CD4-positive, alpha-beta T cell (primary cell): ENCODE measurements around the gene KDM1B. TPM values are rescaled to one million over a fixed set of nuclear protein-coding genes. Genes with fewer than 3 reads are reported as not detected.

Experiments used
- ATAC-seq: fragments of 200-7000 bp; cut with Tn5 transposase; one replicate; pipeline ENCODE4 v1.10.0; 2022; ENCODE audit warnings: mild to moderate bottlenecking; ENCODE audit not compliant: poor library complexity
- CTCF ChIA-PET: fragments of 350-600 bp; sonication (Branson Sonifier 250); formaldehyde crosslinking; loops from one replicate; lab custom pipeline; 2021; ENCODE audit warnings: antibody characterized with exemption, inconsistent platforms; lab: Charles Lee
- POLR2A ChIA-PET: fragments of 350-600 bp; sonication (Branson Sonifier 250); formaldehyde crosslinking; loops from one replicate; lab custom pipeline; 2021; ENCODE audit warnings: antibody characterized with exemption, inconsistent platforms; lab: Charles Lee
- DNase-seq, 14 experiments: peaks; one replicate each; pipeline ENCODE4 v3.0.0-alpha.2; 2013 to 2020; ENCODE audit warnings: mixed read lengths in 2 of 14
- H3K27ac ChIP-seq, 2 donors: one replicate each; pipeline versions ENCODE4 v1.5.1 to v1.7.0; 2013; ENCODE audit warnings: low read length in 2 of 2, low read depth in 1 of 2, mild to moderate bottlenecking in 1 of 2
- H3K27me3 ChIP-seq, 2 experiments: 1 replicate in 1 of 2; 2 replicates in 1 of 2; pipeline versions ENCODE4 v1.6.1 to v1.7.0; 2013; ENCODE audit warnings: low read length in 2 of 2, control low read depth in 1 of 2, mild to moderate bottlenecking in 1 of 2, moderate library complexity in 1 of 2; ENCODE audit not compliant: insufficient read depth in 2 of 2, control insufficient read depth in 1 of 2
- H3K36me3 ChIP-seq: one replicate; pipeline ENCODE4 v1.6.1; 2013; ENCODE audit warnings: low read length, control low read depth; ENCODE audit not compliant: insufficient read depth
- H3K4me1 ChIP-seq: one replicate; pipeline ENCODE4 v1.6.1; 2013; ENCODE audit warnings: low read length, control low read depth; ENCODE audit not compliant: insufficient read depth
- H3K4me3 ChIP-seq: one replicate; pipeline ENCODE4 v1.5.1; 2013; ENCODE audit warnings: mild to moderate bottlenecking, low read length, moderate library complexity
- H3K9me3 ChIP-seq, 2 experiments: 1 replicate in 1 of 2; 2 replicates in 1 of 2; pipeline versions ENCODE4 v1.6.1 to v1.7.0; 2013; ENCODE audit warnings: low read length in 2 of 2, mild to moderate bottlenecking in 2 of 2, control low read depth in 1 of 2, moderate library complexity in 1 of 2; ENCODE audit not compliant: control insufficient read depth in 1 of 2, insufficient read depth in 1 of 2
- H3K27ac Mint-ChIP-seq: one replicate; pipeline ENCODE4 v1.8.0; 2020; ENCODE audit warnings: mixed read lengths
- H3K27me3 Mint-ChIP-seq: one replicate; pipeline ENCODE4 v1.8.0; 2021; ENCODE audit warnings: mixed read lengths
- H3K36me3 Mint-ChIP-seq: one replicate; pipeline ENCODE4 v1.8.0; 2021; ENCODE audit warnings: low read depth, mixed read lengths
- H3K4me1 Mint-ChIP-seq: one replicate; pipeline ENCODE4 v1.8.0; 2021; ENCODE audit warnings: low read depth, mixed read lengths
- H3K4me3 Mint-ChIP-seq: one replicate; pipeline ENCODE4 v1.8.0; 2020; ENCODE audit warnings: mild to moderate bottlenecking, mixed read lengths
- H3K9me3 Mint-ChIP-seq: one replicate; pipeline ENCODE4 v1.8.0; 2020; ENCODE audit warnings: mixed read lengths
- CTCF ChIP-seq: fragments of 200-600 bp; IDR thresholded peaks from one replicate; pipeline ENCODE4 v1.8.0; 2022; ENCODE audit warnings: antibody characterized with exemption, mild to moderate bottlenecking
- intact Hi-C, 2 experiments: fragments of 100-400 bp; cut with DNase I in 1 of 2; cut with micrococcal nuclease in 1 of 2; formaldehyde crosslinking; loops; one replicate each; pipeline versions ENCODE4 v1.15.1 to v1.9.0; 2023 to 2025; cut with DNase I, micrococcal nuclease
- total RNA-seq, 174 experiments: library from RNA in 2 of 174; stranded (reverse) in 2 of 174; gene quantifications; one replicate each; pipeline ENCODE4 v1.2.3 and lab custom pipeline; 2021 to 2026

Gene KDM1B
- total RNA-seq, 2 experiments from 2014 or later, result 4.4 to 6.0 TPM

GRCh38 chr6:18209539-18210197, 54.4 kb downstream of the KDM1B start:
- H3K27ac Mint-ChIP-seq, result no peak overlapping the region
- peaks cover 18% of the 10 kb centered on the region for H3K4me1 Mint-ChIP-seq
- ATAC-seq, result no peak
- no peaks in the 10 kb centered on the region for H3K27me3 ChIP-seq
- intact Hi-C loops, result no loop called here
- ChIA-PET CTCF (interaction anchor here (0.5 kb wide), 1 partner anchor 1893 kb away, joined by 4 read pairs; no protein-coding TSS in a partner anchor), POLR2A (no interaction called here)
- no peak overlapping the region for H3K4me3 Mint-ChIP-seq
- peaks cover 63% of the 10 kb centered on the region for H3K36me3 Mint-ChIP-seq
- H3K4me1 ChIP-seq, result peaks cover 7% of the 10 kb centered on the region
- H3K4me3 ChIP-seq, result no peak overlapping the region
- no peak overlapping the region for H3K27ac ChIP-seq
- no peaks in the 10 kb centered on the region for H3K9me3 Mint-ChIP-seq
- H3K36me3 ChIP-seq, result peaks cover 18% of the 10 kb centered on the region
- no peaks in the 10 kb centered on the region for H3K27me3 Mint-ChIP-seq
- TF ChIP-seq CTCF, result no peak
- no peaks in the 10 kb centered on the region for H3K9me3 ChIP-seq
- DNase-seq, result no peak

- Mint-ChIP-seq H3K36me3 (peaks cover 69% of the 10 kb centered on the region), H3K9me3 (no peaks in the 10 kb centered on the region), H3K27ac (no peak overlapping the region), H3K27me3 (no peaks in the 10 kb centered on the region), H3K4me1 (peaks cover 18% of the 10 kb centered on the region), H3K4me3 (no peak overlapping the region)
- no peak overlapping the region for H3K4me3 ChIP-seq
- DNase-seq (no peak), ATAC-seq (no peak)
- TF ChIP-seq CTCF, result no peak
- peaks cover 21% of the 10 kb centered on the region for H3K36me3 ChIP-seq
- H3K27ac ChIP-seq, result no peak overlapping the region
- H3K27me3 ChIP-seq, result no peaks in the 10 kb centered on the region
- ChIA-PET CTCF (no interaction called here), POLR2A (no interaction called here)
- intact Hi-C loops, result no loop called here
- H3K9me3 ChIP-seq, result no peaks in the 10 kb centered on the region
- peaks cover 7% of the 10 kb centered on the region for H3K4me1 ChIP-seq
Measured at GRCh38 chr6:18210707-18211106, 55.5 kb downstream of the KDM1B start.

GRCh38 chr6:18211338-18211737, 56.1 kb downstream of the KDM1B start:
- Histone ChIP-seq H3K27ac (no peak overlapping the region), H3K27me3 (no peaks in the 10 kb centered on the region), H3K4me3 (no peak overlapping the region), H3K4me1 (peaks cover 7% of the 10 kb centered on the region), H3K9me3 (no peaks in the 10 kb centered on the region), H3K36me3 (peaks cover 19% of the 10 kb centered on the region)
- DNase-seq, result peak in 1 of 14 experiments; percentile 13
- ChIA-PET POLR2A (no interaction called here), CTCF (no interaction called here)
- H3K36me3 Mint-ChIP-seq, result peaks cover 69% of the 10 kb centered on the region
- TF ChIP-seq CTCF, result no peak
- intact Hi-C loops, result no loop called here
- peaks cover 18% of the 10 kb centered on the region for H3K4me1 Mint-ChIP-seq
- H3K9me3 Mint-ChIP-seq, result no peaks in the 10 kb centered on the region
- ATAC-seq, result no peak
- no peak overlapping the region for H3K27ac Mint-ChIP-seq
- H3K27me3 Mint-ChIP-seq, result no peaks in the 10 kb centered on the region
- H3K4me3 Mint-ChIP-seq, result no peak overlapping the region
